Parathyroid adenoma (tissue), 2 donors: ENCODE measurements around the gene COL4A1.

Experiments used
- H2AFZ ChIP-seq: fragments of 300-600 bp; sonication (generic); one replicate; pipeline ENCODE4 v1.7.0; 2017; ENCODE audit warnings: antibody characterized with exemption, mild to moderate bottlenecking
- H3K27ac ChIP-seq: fragments of 300-600 bp; sonication (generic); one replicate; pipeline ENCODE4 v1.7.0; 2017
- H3K27me3 ChIP-seq: fragments of 300-600 bp; sonication (generic); one replicate; pipeline ENCODE4 v1.7.0; 2017; ENCODE audit warnings: low read length; ENCODE audit not compliant: control insufficient read depth, insufficient read depth
- H3K36me3 ChIP-seq: fragments of 300-600 bp; sonication (generic); one replicate; pipeline ENCODE4 v1.7.0; 2017; ENCODE audit warnings: low read length; ENCODE audit not compliant: control insufficient read depth, insufficient read depth
- H3K4me1 ChIP-seq: fragments of 300-600 bp; sonication (generic); one replicate; pipeline ENCODE4 v1.7.0; 2017; ENCODE audit warnings: control low read depth
- H3K4me2 ChIP-seq: fragments of 300-600 bp; sonication (generic); one replicate; pipeline ENCODE4 v1.7.0; 2017; ENCODE audit warnings: low read length
- H3K4me3 ChIP-seq: fragments of 300-600 bp; sonication (generic); one replicate; pipeline ENCODE4 v1.7.0; 2017; ENCODE audit warnings: low read depth, low read length
- H3K79me2 ChIP-seq: fragments of 300-600 bp; sonication (generic); one replicate; pipeline ENCODE4 v1.7.0; 2017; ENCODE audit warnings: control low read depth
- H3K9ac ChIP-seq: fragments of 300-600 bp; sonication (generic); one replicate; pipeline ENCODE4 v1.7.0; 2017; ENCODE audit warnings: mild to moderate bottlenecking
- H3K9me3 ChIP-seq: fragments of 300-600 bp; sonication (generic); one replicate; pipeline ENCODE4 v1.7.0; 2017; ENCODE audit warnings: low read length; ENCODE audit not compliant: control insufficient read depth
- CTCF ChIP-seq: fragments of 300-600 bp; sonication (generic); IDR thresholded peaks from one replicate; pipeline ENCODE4 v1.7.0; 2017; ENCODE audit warnings: antibody characterized with exemption, mild to moderate bottlenecking
- donor health status: primary hyperparathyroidism.

COL4A1 gene

GRCh38 chr13:110228936-110229904 is 77.7 kb downstream of the COL4A1 start:
- Histone ChIP-seq H2AFZ (no peak overlapping the region), H3K4me2 (no peak overlapping the region), H3K36me3 (no peaks in the 10 kb centered on the region), H3K79me2 (no peaks in the 10 kb centered on the region), H3K27me3 (no peaks in the 10 kb centered on the region), H3K4me3 (no peak overlapping the region), H3K9me3 (no peaks in the 10 kb centered on the region), H3K9ac (no peak overlapping the region), H3K4me1 (no peaks in the 10 kb centered on the region), H3K27ac (no peak overlapping the region)
- TF ChIP-seq CTCF: no peak

- Histone ChIP-seq H3K27ac (peak overlapping the region; percentile 11), H3K4me1 (no peaks in the 10 kb centered on the region)
- TF ChIP-seq CTCF: no peak
Observed at GRCh38 chr13:110227864-110228643, 78.9 kb downstream of the COL4A1 start.

GRCh38 chr13:110227416-110227815 is 79.5 kb downstream of the COL4A1 start:
- Histone ChIP-seq H3K9me3 (no peaks in the 10 kb centered on the region), H3K4me2 (no peak overlapping the region), H3K9ac (no peak overlapping the region), H3K27ac (no peak overlapping the region), H3K27me3 (no peaks in the 10 kb centered on the region), H3K36me3 (no peaks in the 10 kb centered on the region), H2AFZ (no peak overlapping the region), H3K79me2 (no peaks in the 10 kb centered on the region), H3K4me1 (no peaks in the 10 kb centered on the region), H3K4me3 (no peak overlapping the region)
- no peak for TF ChIP-seq CTCF

More at GRCh38 chr13:110227864-110228643, 78.9 kb downstream of the COL4A1 start:
- Histone ChIP-seq H3K79me2 (no peaks in the 10 kb centered on the region), H3K9me3 (no peaks in the 10 kb centered on the region), H2AFZ (no peak overlapping the region), H3K36me3 (no peaks in the 10 kb centered on the region), H3K4me2 (no peak overlapping the region), H3K9ac (no peak overlapping the region), H3K4me3 (no peak overlapping the region), H3K27me3 (no peaks in the 10 kb centered on the region)

- no peak for TF ChIP-seq CTCF
- no peak overlapping the region for H3K4me2 ChIP-seq
- no peak overlapping the region for H3K9ac ChIP-seq
- H3K9me3 ChIP-seq: no peaks in the 10 kb centered on the region
- no peak overlapping the region for H3K4me3 ChIP-seq
- H3K4me1 ChIP-seq: peaks cover 2% of the 10 kb centered on the region
- no peaks in the 10 kb centered on the region for H3K27me3 ChIP-seq
- H3K79me2 ChIP-seq: no peaks in the 10 kb centered on the region
- no peak overlapping the region for H2AFZ ChIP-seq
- no peaks in the 10 kb centered on the region for H3K36me3 ChIP-seq
- H3K27ac ChIP-seq: no peak overlapping the region
Observed at GRCh38 chr13:110225609-110226574, 81.1 kb downstream of the COL4A1 start.
